ENCODE results near the gene TWSG1. TPM values are rescaled to one million over a fixed set of nuclear protein-coding genes. Genes with fewer than 3 reads are reported as not detected.
"Not testable (repeated sequence)": the region's sequence is repeated elsewhere in the genome, so short reads cannot be mapped to it uniquely, and the experiment has no call there.

Gene TWSG1
- total RNA-seq, 4 donors from 2014 or later, result 112 to 173 (median 118) TPM

DNA sequence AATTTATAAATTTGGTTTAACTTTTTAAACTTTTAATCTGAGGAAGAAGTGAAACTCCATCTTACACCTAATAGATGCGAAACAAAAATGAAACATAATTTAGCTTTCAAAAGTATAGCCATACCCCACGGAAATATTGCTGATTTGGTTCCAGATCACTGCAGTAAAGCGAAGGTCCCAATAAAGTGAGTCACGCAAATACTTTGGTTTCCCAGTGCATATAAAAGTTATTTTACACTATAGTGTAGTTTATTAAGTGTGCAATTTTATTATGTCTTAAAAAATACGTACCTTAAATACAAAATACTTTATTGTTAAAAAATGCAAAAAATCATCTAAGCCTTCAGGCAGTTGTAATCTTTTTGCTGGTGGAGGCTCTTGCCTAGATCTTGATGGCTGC, 55.1 kb downstream of the TWSG1 start:
- Histone ChIP-seq H3K9me3 (peaks cover 0 to 11% (median 0%) of the 10 kb centered on the region in 3 donors), H3K4me3 (no peak overlapping the region), H3K36me3 (peaks cover 0 to 30% of the 10 kb centered on the region in 2 donors), H3K27me3 (no peaks in the 10 kb centered on the region), H3K27ac (no peak overlapping the region), H3K4me1 (no peaks in the 10 kb centered on the region)
- TF ChIP-seq EP300 (IDR thresholded peaks at IDR 0.05) (no peak), POLR2AphosphoS5 (IDR thresholded peaks at IDR 0.05) (no peak), POLR2A (IDR thresholded peaks at IDR 0.05) (no peak)
- TF ChIP-seq, protein P1, sequence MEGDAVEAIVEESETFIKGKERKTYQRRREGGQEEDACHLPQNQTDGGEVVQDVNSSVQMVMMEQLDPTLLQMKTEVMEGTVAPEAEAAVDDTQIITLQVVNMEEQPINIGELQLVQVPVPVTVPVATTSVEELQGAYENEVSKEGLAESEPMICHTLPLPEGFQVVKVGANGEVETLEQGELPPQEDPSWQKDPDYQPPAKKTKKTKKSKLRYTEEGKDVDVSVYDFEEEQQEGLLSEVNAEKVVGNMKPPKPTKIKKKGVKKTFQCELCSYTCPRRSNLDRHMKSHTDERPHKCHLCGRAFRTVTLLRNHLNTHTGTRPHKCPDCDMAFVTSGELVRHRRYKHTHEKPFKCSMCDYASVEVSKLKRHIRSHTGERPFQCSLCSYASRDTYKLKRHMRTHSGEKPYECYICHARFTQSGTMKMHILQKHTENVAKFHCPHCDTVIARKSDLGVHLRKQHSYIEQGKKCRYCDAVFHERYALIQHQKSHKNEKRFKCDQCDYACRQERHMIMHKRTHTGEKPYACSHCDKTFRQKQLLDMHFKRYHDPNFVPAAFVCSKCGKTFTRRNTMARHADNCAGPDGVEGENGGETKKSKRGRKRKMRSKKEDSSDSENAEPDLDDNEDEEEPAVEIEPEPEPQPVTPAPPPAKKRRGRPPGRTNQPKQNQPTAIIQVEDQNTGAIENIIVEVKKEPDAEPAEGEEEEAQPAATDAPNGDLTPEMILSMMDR (IDR thresholded peaks at IDR 0.05), result no peak
- WGBS, 2 donors (ENCODE audit: low coverage in 1 of 2), result 94 to 95% methylated on average over 5 of the region's 5 CpGs
- no peak for ATAC-seq

DNA sequence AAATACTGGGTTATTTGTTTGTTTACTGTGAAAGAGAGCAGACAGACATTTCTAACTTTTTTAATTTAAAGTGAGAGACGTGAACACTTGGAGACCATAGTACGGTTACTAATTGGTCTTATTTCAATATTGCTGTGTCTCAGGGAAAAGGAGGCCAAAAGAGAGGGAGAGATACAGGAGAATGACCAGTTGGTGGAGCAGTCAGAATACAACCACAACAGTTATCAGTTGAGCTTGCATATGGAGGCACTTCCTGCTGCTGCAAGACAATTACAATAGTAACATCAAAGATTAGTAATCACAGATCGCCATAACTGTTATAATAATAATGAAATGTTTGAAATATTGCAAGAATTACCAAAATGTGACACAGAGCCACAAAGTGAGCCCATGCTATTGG, 58.2 kb downstream of the TWSG1 start:
- no peaks in the 10 kb centered on the region for H3K4me1 ChIP-seq
- 96 to 97% methylated on average over 3 of the region's 3 CpGs for WGBS, 2 donors (ENCODE audit: low coverage in 1 of 2)
- H3K27ac ChIP-seq, result no peak overlapping the region
- no peak overlapping the region for H3K4me3 ChIP-seq
- no peak for TF ChIP-seq EP300 (IDR thresholded peaks at IDR 0.05)
- TF ChIP-seq POLR2A (IDR thresholded peaks at IDR 0.05), result no peak
- no peak for TF ChIP-seq POLR2AphosphoS5 (IDR thresholded peaks at IDR 0.05)
- TF ChIP-seq, protein P1 (IDR thresholded peaks at IDR 0.05), result no peak
- no peaks in the 10 kb centered on the region for H3K27me3 ChIP-seq
- peaks cover 0 to 52% of the 10 kb centered on the region in 2 donors for H3K36me3 ChIP-seq
- no peak for ATAC-seq
- peaks cover 0 to 11% (median 0%) of the 10 kb centered on the region in 3 donors for H3K9me3 ChIP-seq

DNA sequence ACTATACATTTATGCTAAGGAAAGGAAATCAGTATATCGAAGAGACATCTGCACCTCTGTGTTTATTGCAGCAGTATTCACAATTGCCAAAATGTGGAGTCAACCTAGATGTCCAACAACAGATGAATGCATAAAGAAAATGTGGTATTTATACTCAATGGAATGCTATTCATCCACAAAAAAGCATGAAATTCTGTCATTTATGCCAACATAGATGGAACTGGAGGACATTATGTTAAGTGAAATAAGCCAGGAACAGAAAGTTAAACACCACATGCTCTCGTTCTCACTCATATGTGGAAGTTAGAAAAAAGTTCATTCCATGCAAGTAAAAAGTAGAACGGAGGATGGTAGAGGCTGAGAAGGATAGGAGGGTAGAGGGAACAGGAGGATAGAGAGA, 59.5 kb downstream of the TWSG1 start:
- H3K27me3 ChIP-seq, result no peaks in the 10 kb centered on the region
- peaks cover 0 to 54% of the 10 kb centered on the region in 2 donors for H3K36me3 ChIP-seq
- 81 to 91% methylated on average over 3 of the region's 3 CpGs for WGBS, 2 donors (ENCODE audit: low coverage in 1 of 2)
- TF ChIP-seq POLR2AphosphoS5 (IDR thresholded peaks at IDR 0.05) (no peak), EP300 (IDR thresholded peaks at IDR 0.05) (no peak), POLR2A (IDR thresholded peaks at IDR 0.05) (no peak)
- TF ChIP-seq, protein P1 (IDR thresholded peaks at IDR 0.05), result no peak
- no peaks in the 10 kb centered on the region for H3K4me1 ChIP-seq
- peaks cover 0 to 11% (median 0%) of the 10 kb centered on the region in 3 donors for H3K9me3 ChIP-seq
- ATAC-seq, result no peak
- H3K27ac ChIP-seq, result no peak overlapping the region
- H3K4me3 ChIP-seq, result no peak overlapping the region

DNA sequence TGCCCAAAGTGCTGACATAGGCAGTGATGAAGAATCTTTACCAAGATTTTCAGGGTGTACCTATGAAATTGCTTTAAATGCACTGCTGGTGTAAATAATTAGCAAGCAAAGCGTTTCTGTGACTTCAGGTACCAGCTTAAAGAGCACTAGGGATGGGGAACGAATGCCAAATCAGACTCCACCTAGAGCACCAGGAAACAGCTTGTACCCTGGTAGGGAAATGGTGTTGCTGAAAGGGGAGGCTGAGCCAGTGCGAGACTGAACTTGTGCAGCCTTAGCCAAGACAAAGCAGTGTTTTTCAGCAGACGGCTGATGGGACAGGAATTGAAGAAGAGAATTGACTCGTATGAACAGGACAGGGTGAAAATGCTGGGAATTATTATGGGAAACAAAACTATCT, 65.6 kb downstream of the TWSG1 start:
- TF ChIP-seq POLR2A (IDR thresholded peaks at IDR 0.05) (no peak), POLR2AphosphoS5 (IDR thresholded peaks at IDR 0.05) (no peak), EP300 (IDR thresholded peaks at IDR 0.05) (no peak)
- TF ChIP-seq, protein P1 (IDR thresholded peaks at IDR 0.05), result no peak
- Histone ChIP-seq H3K27me3 (no peaks in the 10 kb centered on the region), H3K27ac (peak overlapping the region in 2 of 4 donors; percentile 26 to 45), H3K4me3 (no peak overlapping the region), H3K9me3 (no peaks in the 10 kb centered on the region), H3K4me1 (peaks cover 0 to 25% (median 3%) of the 10 kb centered on the region in 3 donors), H3K36me3 (peaks cover 0 to 39% of the 10 kb centered on the region in 2 donors)
- WGBS, 2 donors (ENCODE audit: low coverage in 1 of 2), result 24 to 34% methylated on average over 5 of the region's 5 CpGs
- no peak for ATAC-seq

DNA sequence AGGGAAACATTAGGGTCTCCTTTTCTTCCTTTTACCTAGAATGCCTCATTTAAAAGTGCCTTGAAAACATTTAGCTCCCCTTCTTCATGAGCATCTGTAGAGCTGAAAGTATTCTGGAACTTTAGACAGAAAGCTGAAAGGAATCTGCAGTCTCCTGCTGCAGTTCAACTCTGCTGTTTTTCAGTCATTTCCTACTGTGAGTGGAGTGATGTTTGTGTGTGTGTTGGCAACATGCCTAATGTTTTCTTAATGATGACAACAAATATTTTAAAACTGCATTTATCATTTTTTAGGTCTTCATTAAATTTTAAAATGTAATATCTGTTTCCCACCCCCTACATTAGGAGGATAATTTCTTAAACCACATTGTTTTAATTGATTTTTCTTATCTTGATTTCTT, 66.6 kb downstream of the TWSG1 start:
- H3K4me1 ChIP-seq, result peaks cover 0 to 25% (median 3%) of the 10 kb centered on the region in 3 donors
- H3K36me3 ChIP-seq, result peaks cover 0 to 33% of the 10 kb centered on the region in 2 donors
- H3K27ac ChIP-seq, result no peak overlapping the region
- no peaks in the 10 kb centered on the region for H3K27me3 ChIP-seq
- ATAC-seq, result no peak
- no peaks in the 10 kb centered on the region for H3K9me3 ChIP-seq
- no peak overlapping the region for H3K4me3 ChIP-seq
- TF ChIP-seq EP300 (IDR thresholded peaks at IDR 0.05), result no peak
- TF ChIP-seq POLR2AphosphoS5 (IDR thresholded peaks at IDR 0.05), result no peak
- TF ChIP-seq POLR2A (IDR thresholded peaks at IDR 0.05), result no peak
- TF ChIP-seq, protein P1 (IDR thresholded peaks at IDR 0.05), result no peak

DNA sequence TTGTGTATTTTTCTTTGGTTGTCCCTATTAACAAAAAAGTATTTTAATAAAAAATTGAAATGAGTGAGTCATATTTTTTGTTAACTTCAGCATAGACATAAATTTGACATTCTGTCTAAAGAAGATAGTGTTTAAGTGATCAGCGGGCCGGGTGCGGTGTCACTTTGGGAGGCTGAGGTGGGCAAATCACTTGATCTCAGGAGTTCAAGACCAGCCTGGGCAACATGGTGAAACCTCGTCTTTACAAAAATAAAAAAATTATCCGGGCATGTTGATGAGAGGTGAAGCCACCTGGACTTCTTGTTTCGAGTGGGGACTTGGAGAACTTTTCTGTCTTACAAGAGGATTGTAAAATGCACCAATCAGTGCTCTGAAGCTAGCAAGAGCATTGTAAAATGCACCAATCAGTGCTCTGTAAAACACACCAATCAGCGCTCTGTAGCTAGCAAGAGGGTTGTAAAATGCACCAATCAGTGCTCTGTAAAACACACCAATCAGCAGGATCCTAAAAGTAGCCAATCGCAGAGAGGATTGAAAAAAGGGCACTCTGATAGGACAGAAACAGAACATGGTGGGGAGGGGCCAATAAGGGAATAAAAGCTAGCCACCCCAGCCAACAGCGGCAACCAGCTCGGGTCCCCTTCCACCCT, 67.9 kb downstream of the TWSG1 start:
- WGBS, 2 donors (ENCODE audit: low coverage in 1 of 2), result 91 to 96% methylated on average over 7 to 10 of the region's 10 CpGs
- Histone ChIP-seq H3K36me3 (peaks cover 0 to 20% of the 10 kb centered on the region in 2 donors), H3K4me1 (peaks cover 0 to 25% (median 3%) of the 10 kb centered on the region in 3 donors)
- H3K4me3 ChIP-seq, ATAC-seq, H3K27me3 ChIP-seq, H3K27ac ChIP-seq, H3K9me3 ChIP-seq: not testable (repeated sequence)

All from gastroesophageal sphincter (tissue), 4 donors.